K562 (cell line): ENCODE data around the gene TMEM92. TPM values are rescaled to one million over a fixed set of nuclear protein-coding genes. Genes with fewer than 3 reads are reported as not detected.

Experiments used
- ATAC-seq: fragments of 200-7000 bp; cut with Tn5 transposase; 3 replicates; pipeline ENCODE4 v1.9.1; 2020; ENCODE audit warnings: moderate library complexity
- BruUV-seq: library from RNA; stranded (reverse); fragments of 400-500 nt; replicated peaks from 2 replicates; lab custom pipeline; 2021; lab: Mats Ljungman, UMichigan
- CTCF ChIA-PET: fragments of 300-600 bp; formaldehyde crosslinking; extraction: SDS; loops from one replicate; lab custom pipeline; 2021; ENCODE audit warnings: low intra/inter-chr PET ratio; lab: Yijun Ruan, JAX
- POLR2A ChIA-PET: fragments of 300-600, 350-650 bp; sonication (Branson Sonifier 250); formaldehyde crosslinking; extraction: SDS; loops from one replicate; lab custom pipeline; 2021; ENCODE audit warnings: antibody characterized with exemption, inconsistent platforms; lab: Yijun Ruan, JAX
- DNase-seq, 4 experiments: peaks; one replicate each; pipeline versions ENCODE4 v3.0.0 to v3.0.0-alpha.2; 2011 to 2018; ENCODE audit warnings: low spot score in 3 of 4, mixed read lengths in 3 of 4; ENCODE audit errors: extremely low read depth in 1 of 4
- FAIRE-seq: peaks from 2 replicates; lab custom pipeline; 2011; peaks lifted over from hg19 to GRCh38; lab: Jason Lieb, UNC
- H2AFZ ChIP-seq: 2 replicates; pipeline ENCODE4 v1.6.0; 2011; ENCODE audit warnings: low read depth, low read length, control low read depth, inconsistent platforms
- H3K27ac ChIP-seq: fragments of 200-600 bp; 3 replicates; pipeline ENCODE4 v1.8.0; 2011; ENCODE audit warnings: low read depth, mild to moderate bottlenecking, control low read depth, inconsistent platforms, low read length, moderate library complexity, mixed read lengths; ENCODE audit errors: extremely low read depth
- H3K27me3 ChIP-seq, 2 experiments: fragments of 300-600 bp in 1 of 2; 2 replicates in 1 of 2; 3 replicates in 1 of 2; pipeline versions ENCODE4 v1.6.0 to v1.8.0; 2011; ENCODE audit warnings: inconsistent platforms in 2 of 2, low read length in 2 of 2, mild to moderate bottlenecking in 1 of 2, mixed read lengths in 1 of 2, moderate library complexity in 1 of 2; ENCODE audit not compliant: control insufficient read depth in 2 of 2, insufficient read depth in 2 of 2
- H3K36me3 ChIP-seq: fragments of 300-600 bp; 3 replicates; pipeline ENCODE4 v1.8.0; 2011; ENCODE audit warnings: mild to moderate bottlenecking, low read length, inconsistent platforms; ENCODE audit not compliant: control insufficient read depth, insufficient read depth
- H3K4me1 ChIP-seq, 2 experiments: fragments of 200-600 bp in 1 of 2; replicated peaks in 1 of 2; 2 replicates in 1 of 2; 3 replicates in 1 of 2; pipeline versions ENCODE4 v1.5.1 to v1.8.0; 2011; ENCODE audit warnings: inconsistent platforms in 2 of 2, low read length in 2 of 2, mild to moderate bottlenecking in 1 of 2, mixed read lengths in 1 of 2, moderate library complexity in 1 of 2; ENCODE audit not compliant: control insufficient read depth in 2 of 2, insufficient read depth in 2 of 2
- H3K4me2 ChIP-seq: 2 replicates; pipeline ENCODE4 v1.6.1; 2011; ENCODE audit warnings: low read length, control low read depth, inconsistent platforms, mixed read lengths; ENCODE audit not compliant: insufficient read depth
- H3K4me3 ChIP-seq: fragments of 200-600 bp; sonication (generic), shearing (Covaris generic); 2 replicates; pipeline ENCODE4 v1.5.1; 2016; ENCODE audit warnings: control low read depth, inconsistent platforms
- H3K79me2 ChIP-seq: fragments of 200-600 bp; 3 replicates; pipeline ENCODE4 v1.8.0; 2011; ENCODE audit warnings: low read length, inconsistent platforms; ENCODE audit not compliant: control insufficient read depth, insufficient read depth
- H3K9ac ChIP-seq, 2 experiments: 2 replicates each; pipeline versions ENCODE4 v1.6.0 to v1.6.1; 2011; ENCODE audit warnings: low read depth in 2 of 2, low read length in 2 of 2, control low read depth in 1 of 2, inconsistent platforms in 1 of 2, mild to moderate bottlenecking in 1 of 2, mixed read lengths in 1 of 2; ENCODE audit not compliant: insufficient read depth in 1 of 2
- H3K9me1 ChIP-seq: one replicate; pipeline ENCODE4 v1.6.0; 2011; ENCODE audit warnings: inconsistent platforms, mild to moderate bottlenecking, low read length, moderate library complexity; ENCODE audit not compliant: control insufficient read depth, insufficient read depth
- H3K9me3 ChIP-seq: replicated peaks from 2 replicates; pipeline ENCODE4 v1.5.1; 2011; ENCODE audit warnings: low read depth, low read length, inconsistent platforms; ENCODE audit not compliant: control insufficient read depth, insufficient read depth
- H4K20me1 ChIP-seq: replicated peaks from 2 replicates; pipeline ENCODE4 v1.6.1; 2011; ENCODE audit warnings: low read length, inconsistent platforms, mixed read lengths; ENCODE audit not compliant: control insufficient read depth, insufficient read depth
- E2F3 ChIP-seq: fragments of 250-450 bp; sonication (Bioruptor Pico); IDR thresholded peaks from 2 replicates; pipeline ENCODE4 v1.4.0; 2020; ENCODE audit warnings: mild to moderate bottlenecking
- MBD1 ChIP-seq: fragments of 250-450 bp; sonication (Bioruptor Pico); IDR thresholded peaks from 2 replicates; pipeline ENCODE4 v1.8.0; 2022; ENCODE audit warnings: inconsistent platforms
- TCF7L2 ChIP-seq: fragments of 150-350 bp; IDR thresholded peaks from 2 replicates; pipeline ENCODE4 v1.6.1; 2016; ENCODE audit warnings: low read depth, mild to moderate bottlenecking, low read length, moderate library complexity
- ZHX1 ChIP-seq: fragments of 150-350 bp; conservative IDR thresholded peaks from 2 replicates; pipeline ENCODE4 v1.6.1; 2014; ENCODE audit warnings: low read length
- ZNF609 ChIP-seq: sonication (generic); formaldehyde crosslinking; IDR thresholded peaks from 2 replicates; pipeline ENCODE4 v1.8.1; 2023; ENCODE audit warnings: missing genetic modification reagents, mild to moderate bottlenecking, borderline replicate concordance
- WGBS: fragments of 100-300 bp; shearing (Covaris generic); methylation state at CpG from one replicate; pipeline ENCODE4 v1.1.6; 2016; ENCODE audit warnings: low coverage, mixed read lengths; ENCODE audit not compliant: insufficient coverage; ENCODE audit errors: missing lambda C conversion rate; 5-methylcytosine and 5-hydroxymethylcytosine counted together
- in situ Hi-C: fragments of 300-500 bp; cut with MboI; formaldehyde crosslinking; loops from 4 replicates; pipeline ENCODE4 v1.15.0; 2018; ENCODE audit warnings: inconsistent platforms, mixed read lengths
- intact Hi-C: fragments of 100-400 bp; cut with micrococcal nuclease; formaldehyde crosslinking; loops from 2 replicates; pipeline ENCODE4 v1.14.2; 2022
- polyA plus RNA-seq, 8 experiments: library from polyadenylated mRNA; depleted of rRNA in 4 of 8; stranded (reverse) in 5 of 8; unstranded in 3 of 8; fragments of >200 nt; fragmentation: Nextera tagmentation in 2 of 8; fragmentation: Illumina TruSeq in 1 of 8; extraction: Ambion mirVana in 2 of 8; extraction: Trizol in 1 of 8; gene quantifications; 2 replicates each; pipeline versions ENCODE4 v1.2.1 to v1.2.3, GENCODE V29; 2011 to 2014; ENCODE audit warnings: inconsistent platforms in 1 of 8, missing spikeins in 1 of 8
- total RNA-seq, 7 experiments: library from RNA; depleted of rRNA in 6 of 7; stranded (reverse); fragments of >200 nt in 6 of 7; fragmentation: Illumina TruSeq in 2 of 7; extraction: Trizol in 2 of 7; gene quantifications; 2 replicates each; pipeline versions ENCODE4 v1.2.1 to v1.2.3, GENCODE V29; 2011 to 2021; ENCODE audit warnings: low replicate concordance in 1 of 7

TMEM92 gene
- total and polyA plus RNA-seq, 9 of the 15 experiments (the other 6 are each of a cell fraction or from before 2014, with no cell fraction given), result 0.14 to 2.1 (median 0.40) TPM

DNA sequence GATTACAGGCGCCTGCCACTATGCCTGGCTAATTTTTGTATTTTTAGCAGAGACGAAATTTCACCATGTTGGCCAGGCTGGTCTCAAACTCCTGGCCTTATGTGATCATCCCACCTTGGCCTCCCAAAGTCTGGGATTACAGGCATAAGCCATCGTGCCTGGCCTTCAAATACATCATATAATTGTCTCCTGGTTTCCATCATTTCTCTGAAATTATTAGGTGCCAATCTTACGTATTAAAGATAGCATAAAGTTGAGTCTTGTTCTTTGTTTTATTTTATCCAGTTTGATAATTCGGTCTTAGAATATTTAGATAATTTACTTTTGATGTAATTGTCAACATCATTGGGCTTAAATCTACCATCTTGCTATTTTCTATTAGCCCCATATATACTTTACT is 32.8 kb upstream of the TMEM92 start (continued):
- no peak for TF ChIP-seq ZNF609 (CRISPR knock-in tag)

GRCh38 chr17:50244771-50245170 is 29.5 kb upstream of the TMEM92 start:
- in situ Hi-C loops (no loop called here), intact Hi-C loops (no loop called here)
- no peak for ATAC-seq
- Histone ChIP-seq H3K9me3 (0 out of 2 replicates have a peak, but pooled peaks cover 2% of the 10 kb centered on the region), H3K4me3 (no peak overlapping the region), H4K20me1 (no peaks in the 10 kb centered on the region), H3K27ac (no peak overlapping the region), H3K4me2 (no peak overlapping the region), H3K36me3 (no peaks in the 10 kb centered on the region), H3K9me1 (no peaks in the 10 kb centered on the region), H3K4me1 (no peaks in the 10 kb centered on the region), H3K9ac (no peak overlapping the region), H2AFZ (no peak overlapping the region), H3K27me3 (peaks cover 0 to 4% of the 10 kb centered on the region in 2 experiments; a peak in 2 of 5 replicates), H3K79me2 (no peaks in the 10 kb centered on the region)
- no peak for DNase-seq
- no TSS peak for BruUV-seq
- TF ChIP-seq E2F3 (CRISPR knock-in tag), result no peak
- no peak for TF ChIP-seq TCF7L2
- no peak for TF ChIP-seq ZHX1
- TF ChIP-seq MBD1, result no peak
- 5% methylated on average over 4 of the region's 6 CpGs for WGBS
- FAIRE-seq, result no peak
- ChIA-PET CTCF (no interaction called here), POLR2A (no interaction called here)
